ENCODE measurements around the gene PCDHB10. TPM values are rescaled to one million over a fixed set of nuclear protein-coding genes. Genes with fewer than 3 reads are reported as not detected.

Gene PCDHB10
- total and polyA plus RNA-seq, 9 of the 15 experiments (the other 6 are each of a cell fraction or from before 2014, with no cell fraction given) = not detected

DNA sequence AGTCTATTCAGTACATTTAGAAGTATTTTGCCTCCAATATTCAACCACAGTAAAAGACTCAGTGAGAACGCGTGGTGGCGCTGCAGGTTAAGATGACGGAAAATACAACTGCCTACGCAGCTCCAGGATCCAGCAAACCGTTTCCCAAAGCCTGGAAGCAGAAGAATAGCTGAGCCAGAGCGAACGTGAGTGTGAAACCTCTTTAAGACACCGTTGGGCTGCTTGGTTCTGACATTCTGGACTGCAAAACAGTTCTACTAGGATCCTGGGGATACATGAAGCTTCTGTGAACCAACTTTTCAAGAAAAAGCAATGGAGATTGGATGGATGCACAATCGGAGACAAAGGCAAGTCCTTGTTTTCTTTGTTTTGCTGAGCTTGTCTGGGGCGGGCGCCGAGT is 9.9 kb upstream of the PCDHB10 start, which contains the start of gene PCDHB16:
Gene PCDHB16 (plus strand): TSS at position 140 of the 400 bp plus-strand sequence. CDS start 173 bp downstream, at position 313.
- POLR2A ChIA-PET = no interaction called here
- H3K4me1 ChIP-seq (replicated peaks in 1 of 2; ENCODE audit: control insufficient read depth in 2 of 2, insufficient read depth in 2 of 2, low read length in 2 of 2) = no peaks in the 10 kb centered on the region
- H3K9me3 ChIP-seq (replicated peaks; ENCODE audit: control insufficient read depth, insufficient read depth, low read depth, low read length) = no peaks in the 10 kb centered on the region
- H3K27me3 ChIP-seq (ENCODE audit: control insufficient read depth in 2 of 2, insufficient read depth in 2 of 2, low read length in 2 of 2) = peaks cover 5 to 14% of the 10 kb centered on the region in 2 experiments; a peak in 1 of 5 replicates
- H3K9ac ChIP-seq (ENCODE audit: insufficient read depth in 1 of 2, low read depth in 2 of 2, low read length in 2 of 2) = no peak within 1 kb of the TSS
- in situ Hi-C loops (cut with MboI) (no loop called here), intact Hi-C loops (cut with micrococcal nuclease) (no loop called here)
- H3K36me3 ChIP-seq (ENCODE audit: control insufficient read depth, insufficient read depth, low read length) = no peaks in the 10 kb centered on the region
- H3K9me1 ChIP-seq (ENCODE audit: control insufficient read depth, insufficient read depth, low read length) = no peaks in the 10 kb centered on the region
- no peaks in the 10 kb centered on the region for H3K79me2 ChIP-seq (ENCODE audit: control insufficient read depth, insufficient read depth, low read length)
- no TSS peak for BruUV-seq (replicated peaks)
- ATAC-seq (peak; percentile 78), FAIRE-seq (peak; percentile 46), DNase-seq (ENCODE audit: extremely low read depth in 1 of 4, low spot score in 3 of 4) (peak in 2 of 4 experiments; percentile 17 to 31)
- no peak within 1 kb of the TSS for H2AFZ ChIP-seq (ENCODE audit: low read depth, low read length)
- no peak within 1 kb of the TSS for H3K27ac ChIP-seq (ENCODE audit: extremely low read depth, low read depth, low read length)
- WGBS (ENCODE audit: insufficient coverage, low coverage, missing lambda C conversion rate) = 2% methylated on average over 13 of the region's 13 CpGs
- CTCF ChIA-PET (ENCODE audit: low intra/inter-chr PET ratio) = no interaction called here
- H4K20me1 ChIP-seq (replicated peaks; ENCODE audit: control insufficient read depth, insufficient read depth, low read length) = no peaks in the 10 kb centered on the region
- H3K4me3 ChIP-seq = no peak within 1 kb of the TSS
- H3K4me2 ChIP-seq (ENCODE audit: insufficient read depth, low read length) = no peak within 1 kb of the TSS
- TF ChIP-seq CTCF (IDR thresholded peaks at IDR 0.05 in 2 of 3, conservative IDR thresholded peaks at IDR 0.05 in 1 of 3; ENCODE audit: insufficient read depth in 2 of 3, low read depth in 1 of 3, low read length in 3 of 3) = peak; percentile 38 to 51 (median 46)
- TF ChIP-seq, protein P1, sequence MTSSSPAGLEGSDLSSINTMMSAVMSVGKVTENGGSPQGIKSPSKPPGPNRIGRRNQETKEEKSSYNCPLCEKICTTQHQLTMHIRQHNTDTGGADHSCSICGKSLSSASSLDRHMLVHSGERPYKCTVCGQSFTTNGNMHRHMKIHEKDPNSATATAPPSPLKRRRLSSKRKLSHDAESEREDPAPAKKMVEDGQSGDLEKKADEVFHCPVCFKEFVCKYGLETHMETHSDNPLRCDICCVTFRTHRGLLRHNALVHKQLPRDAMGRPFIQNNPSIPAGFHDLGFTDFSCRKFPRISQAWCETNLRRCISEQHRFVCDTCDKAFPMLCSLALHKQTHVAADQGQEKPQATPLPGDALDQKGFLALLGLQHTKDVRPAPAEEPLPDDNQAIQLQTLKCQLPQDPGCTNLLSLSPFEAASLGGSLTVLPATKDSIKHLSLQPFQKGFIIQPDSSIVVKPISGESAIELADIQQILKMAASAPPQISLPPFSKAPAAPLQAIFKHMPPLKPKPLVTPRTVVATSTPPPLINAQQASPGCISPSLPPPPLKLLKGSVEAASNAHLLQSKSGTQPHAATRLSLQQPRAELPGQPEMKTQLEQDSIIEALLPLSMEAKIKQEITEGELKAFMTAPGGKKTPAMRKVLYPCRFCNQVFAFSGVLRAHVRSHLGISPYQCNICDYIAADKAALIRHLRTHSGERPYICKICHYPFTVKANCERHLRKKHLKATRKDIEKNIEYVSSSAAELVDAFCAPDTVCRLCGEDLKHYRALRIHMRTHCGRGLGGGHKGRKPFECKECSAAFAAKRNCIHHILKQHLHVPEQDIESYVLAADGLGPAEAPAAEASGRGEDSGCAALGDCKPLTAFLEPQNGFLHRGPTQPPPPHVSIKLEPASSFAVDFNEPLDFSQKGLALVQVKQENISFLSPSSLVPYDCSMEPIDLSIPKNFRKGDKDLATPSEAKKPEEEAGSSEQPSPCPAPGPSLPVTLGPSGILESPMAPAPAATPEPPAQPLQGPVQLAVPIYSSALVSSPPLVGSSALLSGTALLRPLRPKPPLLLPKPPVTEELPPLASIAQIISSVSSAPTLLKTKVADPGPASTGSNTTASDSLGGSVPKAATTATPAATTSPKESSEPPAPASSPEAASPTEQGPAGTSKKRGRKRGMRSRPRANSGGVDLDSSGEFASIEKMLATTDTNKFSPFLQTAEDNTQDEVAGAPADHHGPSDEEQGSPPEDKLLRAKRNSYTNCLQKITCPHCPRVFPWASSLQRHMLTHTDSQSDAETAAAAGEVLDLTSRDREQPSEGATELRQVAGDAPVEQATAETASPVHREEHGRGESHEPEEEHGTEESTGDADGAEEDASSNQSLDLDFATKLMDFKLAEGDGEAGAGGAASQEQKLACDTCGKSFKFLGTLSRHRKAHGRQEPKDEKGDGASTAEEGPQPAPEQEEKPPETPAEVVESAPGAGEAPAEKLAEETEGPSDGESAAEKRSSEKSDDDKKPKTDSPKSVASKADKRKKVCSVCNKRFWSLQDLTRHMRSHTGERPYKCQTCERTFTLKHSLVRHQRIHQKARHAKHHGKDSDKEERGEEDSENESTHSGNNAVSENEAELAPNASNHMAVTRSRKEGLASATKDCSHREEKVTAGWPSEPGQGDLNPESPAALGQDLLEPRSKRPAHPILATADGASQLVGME (CRISPR knock-in tag; IDR thresholded peaks at IDR 0.05) = no peak
- TF ChIP-seq HMG20B (CRISPR knock-in tag; IDR thresholded peaks at IDR 0.05) = no peak
- no peak for TF ChIP-seq ZNF347 (CRISPR knock-in tag; IDR thresholded peaks at IDR 0.05; ENCODE audit: low read depth)
- TF ChIP-seq CHD2 (IDR thresholded peaks at IDR 0.05; ENCODE audit: low read depth, low read length) = no peak
- TF ChIP-seq RAD21 (CRISPR knock-in tag; conservative IDR thresholded peaks at IDR 0.05 in 1 of 2, IDR thresholded peaks at IDR 0.05 in 1 of 2) = 0 out of 4 replicates have a peak, but pooled peaks of 1 of the 2 experiments have one; percentile 17
- TF ChIP-seq PHB2 (IDR thresholded peaks at IDR 0.05; ENCODE audit: low read depth) = no peak
- TF ChIP-seq NR2C1 (IDR thresholded peaks at IDR 0.05) = no peak
- no peak for TF ChIP-seq NR2C1 (tag; IDR thresholded peaks at IDR 0.05)
- TF ChIP-seq ZBTB9 (CRISPR knock-in tag; IDR thresholded peaks at IDR 0.05) = no peak
- peak; percentile 14; the same call in 1 of the 2 replicates for TF ChIP-seq CREM (IDR thresholded peaks at IDR 0.05; ENCODE audit: low read depth)
- TF ChIP-seq SRSF7 (optimal IDR thresholded peaks at IDR 0.05; ENCODE audit: low read depth, low read length) = no peak
- no peak for TF ChIP-seq POLR2A (conservative IDR thresholded peaks at IDR 0.05)

Measured in K562 (cell line).